ENCODE data around the gene PPP1R18. TPM values are rescaled to one million over a fixed set of nuclear protein-coding genes. Genes with fewer than 3 reads are reported as not detected.

The PPP1R18 gene
- total RNA-seq, 1 donor from 2014 or later: 58.3 TPM

- no peak for DNase-seq (ENCODE audit: low read depth, low spot score)
Observed at GRCh38 chr6:30689022-30689865, 2.8 kb upstream of the PPP1R18 start.

GRCh38 chr6:30688569-30688968 is 2.1 kb upstream of the PPP1R18 start:
- no peak for DNase-seq (ENCODE audit: low read depth, low spot score)

GRCh38 chr6:30687659-30688431 is 1.4 kb upstream of the PPP1R18 start:
- no peak for DNase-seq (ENCODE audit: low read depth, low spot score)

- DNase-seq (ENCODE audit: low read depth, low spot score): peak; percentile 83
Observed at GRCh38 chr6:30686908-30687658, 638 bp upstream of the PPP1R18 start.

GRCh38 chr6:30685157-30686008 is 1.1 kb downstream of the PPP1R18 start:
- no peak for DNase-seq (ENCODE audit: low read depth, low spot score)

- no peak for DNase-seq (ENCODE audit: low read depth, low spot score)
Observed at GRCh38 chr6:30684386-30685156, 1.9 kb downstream of the PPP1R18 start.

GRCh38 chr6:30683980-30684338 is 2.5 kb downstream of the PPP1R18 start:
- DNase-seq (ENCODE audit: low read depth, low spot score): no peak

GRCh38 chr6:30683183-30683979 is 3.1 kb downstream of the PPP1R18 start:
- no peak for DNase-seq (ENCODE audit: low read depth, low spot score)

- DNase-seq (ENCODE audit: low read depth, low spot score): peak; percentile 83
Observed at GRCh38 chr6:30682143-30683117, 4.0 kb downstream of the PPP1R18 start.

GRCh38 chr6:30681766-30682142 is 4.7 kb downstream of the PPP1R18 start:
- DNase-seq (ENCODE audit: low read depth, low spot score): no peak

- no peak for DNase-seq (ENCODE audit: low read depth, low spot score)
Observed at GRCh38 chr6:30679765-30680535, 6.5 kb downstream of the PPP1R18 start.

- DNase-seq (ENCODE audit: low read depth, low spot score): no peak
Observed at GRCh38 chr6:30678964-30679726, 7.3 kb downstream of the PPP1R18 start.

GRCh38 chr6:30676660-30677285 is 9.7 kb downstream of the PPP1R18 start:
- DNase-seq (ENCODE audit: low read depth, low spot score): no peak

- peak; percentile 90 for DNase-seq (ENCODE audit: low read depth, low spot score)
Observed at GRCh38 chr6:30672445-30673253, 13.8 kb downstream of the PPP1R18 start, which contains the start of gene DHX16. Gene DHX16 (minus strand): TSS chr6:30673006. CDS start chr6:30672841, 165 bp downstream.

Data from pulmonary artery endothelial cell (primary cell).